Renal cortex interstitium (tissue), 11 donors: ENCODE measurements around the gene MUC2. TPM values are rescaled to one million over a fixed set of nuclear protein-coding genes. Genes with fewer than 3 reads are reported as not detected.
A peak's percentile ranks its signal among the peaks of the same experiment; 100 is the strongest.

Experiments used
- DNase-seq, 11 donors: peaks; one replicate each; pipeline ENCODE4 v3.0.0-alpha.2; 2013; ENCODE audit warnings: low read depth in 9 of 11, low spot score in 4 of 11; ENCODE audit errors: extremely low read depth in 1 of 11
- polyA plus RNA-seq, 3 donors: library from polyadenylated mRNA; unstranded; fragments of 120-200 nt; gene quantifications; one replicate each; pipeline ENCODE4 v1.2.1, GENCODE V29; 2013; ENCODE audit not compliant: insufficient read length in 3 of 3

The MUC2 gene
- polyA plus RNA-seq, 3 donors, result 0.03 to 0.45 (median 0.03) TPM

DNA sequence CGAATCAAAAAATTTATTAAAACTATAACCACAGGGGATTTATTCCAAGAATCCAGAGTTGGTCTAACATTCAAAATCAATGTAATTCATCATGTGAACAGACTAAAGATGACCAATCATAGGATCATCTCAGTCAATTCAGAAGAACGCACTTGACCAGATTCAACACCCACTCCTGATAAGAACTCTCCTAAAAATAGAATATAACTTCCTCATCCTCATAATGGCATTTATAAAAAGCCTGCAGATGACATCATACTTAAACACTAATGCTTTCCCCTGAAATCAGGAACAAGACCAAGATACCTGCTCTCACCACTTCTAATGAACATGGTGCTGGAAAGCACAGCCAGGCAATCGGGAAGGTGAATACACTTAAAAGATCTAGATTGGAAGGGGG lies 10.5 kb upstream of the MUC2 start:
- no peak for DNase-seq

DNA sequence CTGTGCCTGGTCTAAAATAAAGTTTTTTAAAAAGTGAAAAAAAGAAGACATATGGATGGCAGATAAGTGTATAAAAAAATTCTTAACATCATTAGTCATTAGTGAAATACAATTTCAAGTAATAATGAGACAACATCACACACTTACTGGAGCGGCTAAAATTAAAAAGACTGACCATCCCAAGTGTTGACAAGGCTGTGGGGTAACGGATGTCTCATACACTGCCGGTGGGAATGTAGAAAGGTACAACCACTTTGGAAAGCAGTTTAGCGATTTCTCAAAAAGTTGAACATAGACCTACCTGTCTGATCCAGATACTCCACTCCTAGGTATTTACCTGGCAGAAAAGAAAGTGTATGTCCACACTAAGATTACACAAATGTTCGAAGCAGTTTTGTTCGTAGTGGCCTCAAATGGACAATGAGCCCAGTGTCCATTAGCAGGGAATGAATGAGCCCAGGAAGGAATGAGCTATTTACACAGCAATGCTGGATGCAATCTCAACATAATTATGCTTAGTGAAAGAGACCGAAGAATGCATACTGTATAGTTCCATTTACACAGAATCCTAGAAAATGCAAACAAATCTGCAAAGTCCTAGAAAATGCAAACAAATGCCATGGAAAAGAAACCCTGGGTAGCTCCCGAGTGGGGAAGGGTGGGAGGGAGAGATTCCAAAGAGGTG lies 6.7 kb upstream of the MUC2 start:
- no peak for DNase-seq

DNA sequence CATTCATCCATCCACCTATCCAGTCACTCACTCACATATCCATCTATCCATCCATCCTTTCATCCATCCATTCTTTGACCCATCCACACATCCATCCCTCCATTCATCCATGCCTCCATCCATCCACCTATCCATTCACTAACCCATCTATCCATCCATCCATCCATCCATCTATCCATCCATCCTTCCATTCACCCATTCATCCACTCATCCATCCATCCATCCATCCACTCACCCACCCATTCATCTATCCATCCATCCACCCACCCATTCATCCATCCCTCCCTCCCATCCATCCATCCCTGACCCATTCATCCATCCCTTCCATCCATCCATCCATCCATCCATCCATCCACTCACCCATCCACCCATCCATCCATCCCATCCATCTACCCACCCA lies 4.9 kb upstream of the MUC2 start:
- no peak for DNase-seq

DNA sequence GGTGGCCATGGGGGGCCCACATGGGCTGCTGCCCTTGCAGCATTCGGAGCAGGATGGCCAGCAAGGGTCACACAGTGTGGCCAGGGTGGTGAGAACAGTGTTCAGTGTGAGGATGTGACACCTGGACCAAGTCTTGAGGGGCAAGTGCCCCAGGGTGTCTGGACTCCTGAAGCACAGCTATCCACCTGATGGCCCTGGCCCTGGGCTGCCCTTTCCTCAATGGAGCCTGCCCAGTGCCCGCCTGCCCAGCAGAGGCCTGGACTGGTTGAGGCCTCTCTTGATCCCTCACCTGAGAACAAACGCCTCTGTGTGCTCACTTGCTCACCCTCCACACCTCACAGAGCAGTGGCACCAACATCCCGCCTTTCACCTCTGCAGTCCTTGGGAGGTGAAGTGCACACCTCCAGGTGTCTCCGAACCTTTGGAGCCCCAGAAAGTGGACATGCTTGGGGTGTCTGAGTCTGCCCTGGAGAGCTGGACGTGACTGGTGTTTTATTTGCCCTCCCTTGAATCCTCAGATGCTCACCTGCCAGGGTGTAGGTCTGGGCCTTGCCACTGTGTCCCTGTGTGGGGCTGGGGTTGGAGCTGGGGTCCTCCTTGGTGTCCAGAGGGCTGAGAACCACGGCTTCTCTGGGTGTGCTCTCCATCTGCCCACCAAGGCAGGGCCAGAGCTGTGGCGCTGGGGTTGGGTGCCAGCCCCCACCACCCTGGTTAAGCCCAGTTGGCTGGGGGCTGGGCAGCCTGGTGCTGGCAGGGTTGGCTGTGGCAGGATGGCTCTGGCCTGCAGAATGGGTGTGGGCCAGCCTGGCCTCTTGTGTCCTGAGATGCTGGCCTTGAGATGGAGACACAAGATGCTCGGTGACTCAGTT lies 3.8 kb upstream of the MUC2 start:
- no peak for DNase-seq

- DNase-seq, result no peak
Observed at GRCh38 chr11:1071571-1072115, 3.0 kb upstream of the MUC2 start.

- peak in 6 of 11 donors; percentile 28 to 41 (median 32) for DNase-seq
Observed at GRCh38 chr11:1072116-1072820, 2.4 kb upstream of the MUC2 start.

DNA sequence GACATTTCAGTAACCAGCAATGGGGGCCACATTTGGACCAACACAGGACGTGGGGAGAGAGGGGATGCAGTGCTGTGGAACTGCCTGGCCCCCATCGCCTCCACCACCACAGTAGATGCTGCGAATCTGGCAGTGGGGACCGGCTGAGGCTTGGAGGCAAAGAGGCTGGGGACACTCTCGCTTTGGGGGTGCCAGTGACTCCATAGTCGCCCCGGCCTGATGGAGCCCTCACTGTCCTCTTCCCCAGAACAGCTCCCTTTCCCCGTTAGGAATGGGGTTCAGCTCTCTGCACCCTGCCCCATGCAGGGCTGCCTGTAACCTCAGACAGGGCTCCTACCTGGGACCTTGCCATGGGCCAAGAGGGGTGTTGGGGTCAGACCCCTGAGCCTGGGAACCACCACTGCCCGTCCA lies 1.8 kb upstream of the MUC2 start:
- no peak for DNase-seq

- peak in 1 of 11 donors; percentile 18 for DNase-seq
Observed at GRCh38 chr11:1073261-1073724, 1.4 kb upstream of the MUC2 start.

DNA sequence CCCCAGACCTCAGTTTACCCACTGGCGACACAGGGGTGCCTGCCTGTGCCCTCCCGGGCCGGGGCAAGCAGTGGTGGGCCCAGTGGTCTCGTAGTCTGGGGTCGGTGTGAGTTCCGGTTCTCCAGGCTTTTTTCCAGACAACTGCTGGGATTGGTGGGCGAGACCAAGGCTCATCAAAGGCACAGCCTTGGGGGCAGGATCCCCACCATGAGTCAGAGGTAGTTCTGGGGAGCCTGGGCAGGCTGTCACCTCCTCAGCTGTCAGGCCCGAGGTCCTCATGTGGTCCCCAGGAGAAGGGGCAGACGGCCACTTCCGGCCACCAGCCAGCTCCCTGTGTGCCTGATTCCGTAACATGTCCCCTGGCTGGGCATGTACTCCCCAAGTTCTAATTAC lies 827 bp upstream of the MUC2 start:
- DNase-seq, result no peak

GRCh38 chr11:1075341-1075911 lies 752 bp downstream of the MUC2 start:
- no peak for DNase-seq

DNA sequence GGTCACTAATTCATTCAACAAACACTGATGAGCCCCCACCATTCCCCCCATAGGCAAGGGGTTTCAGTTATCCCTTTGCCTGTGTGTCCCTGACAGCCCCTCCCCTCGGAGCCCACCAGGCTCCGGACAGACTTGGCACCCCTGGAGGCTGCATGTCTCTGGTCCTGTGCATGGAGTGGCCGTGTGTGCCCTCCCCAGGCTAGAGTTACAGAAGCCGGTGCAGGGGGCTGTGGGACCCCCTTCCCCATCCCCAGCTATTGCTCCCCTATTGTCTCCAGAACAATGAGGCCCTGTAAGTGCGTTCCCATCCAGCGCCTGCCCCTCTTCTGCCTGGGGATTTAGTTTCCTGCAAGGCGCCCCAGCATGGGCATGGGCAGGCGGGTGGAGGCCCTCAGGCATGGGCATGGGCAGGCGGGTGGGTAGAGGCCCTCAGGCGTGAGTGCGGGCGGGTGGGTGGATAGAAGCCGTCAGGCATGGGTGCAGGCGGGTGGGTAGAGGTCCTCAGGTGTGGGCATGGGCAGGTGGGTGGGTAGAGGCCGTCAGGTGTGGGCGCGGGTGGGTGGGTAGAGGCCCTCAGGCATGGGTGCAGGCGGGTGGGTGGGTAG lies 1.5 kb downstream of the MUC2 start:
- no peak for DNase-seq

DNA sequence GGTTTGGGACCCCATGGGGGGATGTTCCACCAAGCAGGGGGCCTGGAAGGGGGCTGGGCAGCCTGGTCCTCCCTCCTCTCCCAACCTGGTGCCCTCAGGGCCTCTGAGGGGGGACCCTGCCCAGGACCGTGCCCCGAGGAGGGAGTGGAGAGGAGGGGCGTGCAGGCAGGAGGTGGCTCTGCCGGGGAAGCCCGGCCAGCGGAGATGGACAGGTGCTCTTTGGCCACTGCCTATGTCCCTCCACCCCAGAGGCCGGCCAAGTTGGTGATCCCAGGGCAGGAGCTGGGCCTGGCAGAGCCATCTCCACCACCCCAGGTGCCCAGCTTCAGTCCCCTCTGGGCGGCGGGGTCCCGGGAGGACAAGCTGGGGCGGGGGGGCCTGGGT lies 2.4 kb downstream of the MUC2 start:
- no peak for DNase-seq

DNA sequence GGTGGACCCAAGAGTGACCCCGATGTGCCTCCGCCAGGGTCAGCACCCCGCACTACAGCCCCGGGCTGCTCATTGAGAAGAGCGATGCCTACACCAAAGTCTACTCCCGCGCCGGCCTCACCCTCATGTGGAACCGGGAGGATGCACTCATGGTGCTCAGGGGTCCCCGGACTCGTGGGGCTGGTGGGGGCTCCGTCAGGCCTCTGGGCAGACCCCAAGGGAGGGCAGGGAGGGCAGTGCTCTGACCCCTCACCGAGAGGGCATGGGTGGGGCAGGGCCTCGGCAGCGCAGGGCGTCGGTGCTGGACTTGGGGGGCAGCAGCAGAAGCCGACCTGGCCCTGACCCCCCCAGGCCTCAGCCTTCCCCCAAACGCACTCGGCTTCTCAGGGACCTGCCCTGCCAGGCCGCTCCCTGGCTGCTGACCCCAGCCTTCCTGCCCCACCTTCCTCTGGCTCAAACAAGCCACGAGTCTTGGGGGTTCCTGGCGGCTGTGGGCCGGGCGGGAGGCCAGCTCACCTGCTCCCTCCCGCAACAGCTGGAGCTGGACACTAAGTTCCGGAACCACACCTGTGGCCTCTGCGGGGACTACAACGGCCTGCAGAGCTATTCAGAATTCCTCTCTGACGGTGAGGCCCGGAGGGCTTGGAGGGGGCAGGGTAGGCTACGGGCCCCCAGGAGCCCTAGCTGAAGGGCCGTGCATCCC lies 2.9 kb downstream of the MUC2 start:
- DNase-seq, result no peak

- no peak for DNase-seq
Observed at GRCh38 chr11:1078191-1078601, 3.5 kb downstream of the MUC2 start.

DNA sequence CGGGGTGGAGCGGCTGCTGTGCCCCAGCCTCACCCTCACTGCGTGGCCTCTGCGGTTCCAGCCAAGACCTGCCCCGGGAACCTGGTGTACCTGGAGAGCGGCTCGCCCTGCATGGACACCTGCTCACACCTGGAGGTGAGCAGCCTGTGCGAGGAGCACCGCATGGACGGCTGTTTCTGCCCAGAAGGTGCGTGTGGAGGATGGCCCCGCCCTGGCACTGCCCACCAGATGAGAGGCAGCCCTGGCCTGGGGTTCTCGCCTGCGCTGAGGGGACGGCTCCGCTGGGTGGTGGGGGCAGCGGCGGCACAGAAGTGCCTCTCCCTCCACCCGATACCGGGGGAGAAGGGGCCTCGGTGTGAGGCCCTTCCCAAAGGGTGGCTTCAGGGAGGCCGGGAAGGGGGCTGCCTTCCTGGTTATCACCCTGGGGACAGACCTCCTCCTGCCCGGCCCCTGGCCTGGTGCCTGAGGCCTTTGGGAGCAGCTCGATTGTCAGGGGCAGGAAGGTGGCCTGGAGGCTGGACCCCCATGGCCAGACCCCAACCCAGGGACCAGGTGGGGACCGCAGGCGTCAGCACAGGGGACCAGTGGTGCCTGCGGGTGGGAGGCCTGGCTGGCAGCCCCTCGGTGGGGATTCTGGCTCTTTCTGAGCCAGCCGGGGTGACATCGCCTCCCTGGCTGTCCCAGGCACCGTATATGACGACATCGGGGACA lies 7.1 kb downstream of the MUC2 start:
- no peak for DNase-seq

DNA sequence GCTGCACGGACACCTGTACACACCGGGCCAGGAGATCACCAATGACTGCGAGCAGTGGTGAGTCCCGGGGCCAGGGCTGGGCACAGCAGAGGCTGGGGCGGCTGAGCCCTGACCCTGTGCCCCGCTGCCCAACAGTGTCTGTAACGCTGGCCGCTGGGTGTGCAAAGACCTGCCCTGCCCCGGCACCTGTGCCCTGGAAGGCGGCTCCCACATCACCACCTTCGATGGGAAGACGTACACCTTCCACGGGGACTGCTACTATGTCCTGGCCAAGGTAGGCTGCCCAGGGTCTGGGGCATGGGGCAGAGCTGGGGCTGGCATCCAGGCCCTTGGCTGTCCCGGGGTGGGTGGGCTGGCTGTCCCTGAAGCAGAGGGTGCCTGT lies 7.7 kb downstream of the MUC2 start:
- DNase-seq, result no peak

- no peak for DNase-seq
Observed at GRCh38 chr11:1082728-1083620, 8.3 kb downstream of the MUC2 start.
